ENCODE data around the gene SNX17. TPM values are rescaled to one million over a fixed set of nuclear protein-coding genes. Genes with fewer than 3 reads are reported as not detected.
"Not testable (repeated sequence)": the region's sequence is repeated elsewhere in the genome, so short reads cannot be mapped to it uniquely, and the experiment has no call there.

SNX17 gene
- total RNA-seq, 1 donor from 2014 or later = 80.9 TPM

DNA sequence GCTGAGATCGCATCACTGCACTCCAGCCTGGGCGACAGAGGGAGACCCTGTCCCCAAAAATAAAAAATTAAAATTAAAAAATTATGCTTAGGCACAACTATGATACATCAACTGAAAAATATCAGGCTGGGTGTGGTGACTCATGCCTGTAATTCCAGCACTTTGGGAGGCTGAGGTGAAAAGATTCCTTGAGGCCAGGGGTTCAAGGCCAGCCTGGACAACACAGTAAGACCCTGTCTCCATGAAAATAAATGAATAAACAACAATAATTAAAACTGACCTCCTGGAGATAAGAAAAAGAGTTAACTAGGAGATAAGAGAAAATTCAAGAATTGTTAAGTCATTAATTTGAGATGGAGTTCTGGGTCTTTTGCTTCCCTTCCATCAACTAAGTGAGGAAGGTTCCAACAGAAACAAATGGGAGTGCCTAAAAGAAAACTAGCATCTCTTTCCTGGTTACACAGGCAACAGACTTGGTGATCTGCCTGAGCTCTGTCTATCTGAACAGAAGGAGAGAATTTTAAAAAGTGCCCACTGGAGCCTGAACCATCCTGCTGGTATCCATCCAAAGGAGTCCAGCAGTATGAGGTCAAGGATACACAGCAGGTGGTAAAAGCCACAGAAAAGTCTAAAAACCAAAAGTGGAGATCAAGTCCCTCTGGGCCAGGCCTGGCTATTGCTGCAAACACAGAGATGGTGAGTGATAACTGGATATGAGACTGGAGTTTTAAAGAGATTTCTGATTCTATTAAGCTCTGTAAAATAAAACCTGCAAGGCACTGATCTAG is 30.1 kb downstream of the SNX17 start:
- no peak for DNase-seq

DNA sequence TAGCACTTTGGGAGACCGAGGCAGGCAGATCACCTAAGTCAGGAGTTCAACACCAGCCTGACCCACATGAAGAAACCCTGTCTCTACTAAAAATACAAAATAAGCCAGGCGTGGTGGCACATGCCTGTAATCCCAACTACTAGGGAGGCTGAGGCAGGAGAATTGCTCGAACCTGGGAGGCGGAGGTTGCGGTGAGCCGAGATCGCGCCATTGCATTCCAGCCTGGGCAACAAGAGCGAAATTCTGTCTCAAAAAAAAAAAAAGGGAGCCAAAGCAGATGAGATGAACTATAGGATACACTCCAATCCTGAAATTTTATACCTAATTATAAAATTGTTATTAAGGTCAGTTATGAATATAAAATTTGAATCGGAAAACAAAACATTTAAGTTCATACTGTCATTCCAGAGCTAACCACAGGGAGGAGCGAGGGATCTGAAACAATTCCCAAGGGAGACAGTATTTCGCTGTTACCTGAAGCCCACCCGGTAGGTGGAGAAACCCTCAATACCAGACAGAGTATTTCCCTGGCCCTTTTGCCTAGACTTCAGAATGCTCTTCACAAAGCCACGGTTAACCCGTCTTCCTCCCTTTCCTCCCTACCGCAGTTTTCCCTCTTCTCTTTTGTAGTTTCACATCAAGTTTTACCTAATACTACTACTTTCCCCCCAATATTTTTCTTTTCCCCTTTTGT is 37.5 kb downstream of the SNX17 start:
- DNase-seq = peak; percentile 59

DNA sequence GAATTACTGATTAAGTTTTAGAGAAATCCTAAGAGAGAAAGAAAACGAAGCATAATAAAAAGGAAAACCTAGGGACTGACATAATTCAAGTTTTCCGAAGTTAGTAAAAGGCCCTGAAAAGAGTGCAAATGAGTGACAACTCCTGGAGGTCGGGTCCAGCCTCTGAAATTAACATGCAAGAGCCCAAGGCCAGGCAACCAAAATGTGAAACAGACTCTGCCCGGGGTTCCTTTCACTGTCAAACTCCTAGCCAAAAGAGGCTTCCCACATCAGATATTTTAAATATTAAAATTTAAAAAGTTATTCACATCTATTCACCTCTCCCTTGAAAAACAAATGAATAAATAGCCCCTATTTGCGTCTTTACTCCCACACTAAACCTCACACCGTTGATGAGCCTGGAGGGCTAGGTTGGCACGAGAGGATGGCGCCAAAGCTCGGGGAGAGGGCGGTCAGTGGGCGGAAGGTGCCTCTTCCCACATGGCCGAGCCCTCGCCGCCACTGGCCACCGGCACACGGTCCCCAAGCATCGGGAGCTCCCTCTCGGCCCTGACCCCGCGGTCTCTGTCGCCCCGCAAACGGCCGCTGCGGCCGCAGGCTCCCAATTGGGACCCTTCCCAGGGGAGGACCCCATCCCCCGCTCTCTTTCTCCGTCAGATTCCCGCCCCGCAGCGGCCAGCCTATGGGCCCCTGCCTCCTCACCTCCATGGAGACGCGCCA is 38.3 kb downstream of the SNX17 start:
- DNase-seq = peak; percentile 8

DNA sequence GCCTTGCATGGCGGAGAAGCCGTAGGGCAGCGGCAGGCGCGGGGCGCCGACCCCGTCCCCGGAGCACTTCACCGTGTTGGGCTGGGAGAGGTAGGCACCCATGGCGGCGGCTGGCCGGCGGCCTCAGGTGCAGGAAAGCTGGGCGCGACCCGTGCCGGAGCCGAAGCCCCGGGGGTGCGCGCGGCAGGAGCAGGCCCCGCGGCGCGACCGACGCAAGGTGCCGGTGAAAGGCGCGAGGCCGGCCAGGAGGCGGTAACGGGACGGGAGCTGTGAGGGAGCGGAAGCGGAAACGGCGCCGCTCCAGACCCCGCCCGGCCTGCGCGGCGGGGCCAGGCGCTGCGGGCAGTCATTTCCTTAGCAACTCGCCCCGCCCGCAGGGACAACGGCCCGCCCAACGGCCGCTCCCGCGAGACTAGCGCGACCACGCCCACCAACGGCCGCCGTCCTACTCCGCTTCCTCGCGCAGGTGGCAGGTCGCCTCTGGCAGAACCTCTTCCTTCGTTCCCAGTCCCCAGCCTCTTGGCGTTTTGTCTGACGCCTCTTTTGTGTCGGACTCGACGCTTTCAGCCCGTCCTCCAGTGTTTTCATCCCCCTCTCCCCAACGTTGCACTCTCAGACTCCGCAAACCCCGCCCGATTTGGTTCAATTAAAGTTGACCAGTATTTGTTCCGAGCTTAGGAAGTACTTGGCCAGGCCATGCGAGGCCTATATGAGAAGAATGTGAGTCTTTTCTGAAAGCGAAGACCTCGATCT is 39.1 kb downstream of the SNX17 start, which contains the start of gene PPM1G:
PPM1G (minus strand) TSS at position 271 of the 753 bp plus-strand sequence; CDS start at position 102, 169 bp downstream.
- DNase-seq = peak; percentile 97

DNA sequence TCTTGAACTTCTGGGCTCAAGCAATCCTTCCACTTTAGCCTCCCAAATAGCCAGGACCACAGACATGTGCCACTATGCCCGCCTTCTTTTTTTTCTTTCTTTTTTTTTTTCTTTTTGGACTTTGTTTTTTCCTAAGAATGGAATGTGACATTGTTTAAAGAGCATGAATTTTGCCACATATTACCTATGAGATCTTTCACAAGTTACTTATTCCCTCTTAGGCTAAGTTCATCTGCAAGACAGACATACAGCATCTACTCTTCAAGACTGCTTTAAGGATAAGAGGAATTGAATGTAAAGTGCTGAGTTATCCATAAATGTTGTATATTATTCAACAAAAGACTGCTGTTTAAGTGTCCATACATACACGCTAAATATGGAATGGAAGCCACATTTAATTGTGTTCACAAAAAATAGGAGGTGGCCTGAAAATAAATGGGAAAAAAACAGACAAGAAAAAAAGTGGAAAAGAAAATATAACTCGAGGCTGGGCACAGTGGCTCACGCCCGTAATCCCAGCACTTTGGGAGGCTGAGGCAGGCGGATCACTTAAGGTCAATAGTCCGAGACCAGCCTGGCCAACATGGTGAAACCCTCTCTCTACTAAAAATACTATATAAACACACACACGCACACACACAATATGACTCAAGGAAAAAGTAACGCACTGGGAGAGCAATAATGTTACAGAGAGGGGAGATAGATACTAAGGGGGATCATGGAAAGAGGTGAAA is 42.2 kb downstream of the SNX17 start:
- no peak for DNase-seq

DNA sequence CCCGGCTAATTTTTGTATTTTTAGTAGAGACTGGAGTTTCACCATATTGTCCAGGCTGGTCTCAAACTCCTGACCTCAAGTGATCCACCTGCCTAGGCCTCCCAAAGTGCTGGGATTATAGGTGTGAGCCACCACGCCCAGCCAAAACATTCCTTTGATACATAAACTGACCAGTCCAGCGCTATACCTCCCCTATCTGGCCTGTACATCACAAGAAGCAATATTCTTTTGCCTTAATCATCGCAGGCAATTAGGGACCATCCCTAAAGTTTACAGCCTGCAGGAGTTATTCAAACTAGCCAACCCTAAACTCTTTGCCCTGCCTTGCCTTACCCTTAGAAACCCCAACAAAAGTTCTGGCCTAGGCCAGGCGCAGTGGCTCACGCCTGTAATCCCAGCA is 45.7 kb downstream of the SNX17 start:
- no peak for DNase-seq

DNA sequence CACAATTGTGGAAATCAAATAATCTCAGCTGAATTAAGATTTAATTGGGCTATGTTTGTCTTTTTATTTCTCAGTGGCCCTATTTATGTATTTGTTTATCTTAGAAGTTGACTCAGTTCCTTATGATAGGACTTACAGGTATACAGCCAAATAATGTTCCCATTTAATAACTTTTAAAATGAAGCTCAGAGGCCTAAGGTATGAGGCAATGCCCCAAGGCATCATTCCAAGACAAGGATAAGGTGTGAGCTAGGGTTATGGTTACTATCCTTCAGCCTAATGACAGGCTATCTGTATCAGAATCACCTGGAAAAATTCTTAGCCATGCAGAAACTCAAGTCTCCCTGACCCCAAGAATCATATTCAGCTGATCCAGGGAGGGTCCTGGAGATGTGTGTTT is 50.6 kb downstream of the SNX17 start:
- no peak for DNase-seq

DNA sequence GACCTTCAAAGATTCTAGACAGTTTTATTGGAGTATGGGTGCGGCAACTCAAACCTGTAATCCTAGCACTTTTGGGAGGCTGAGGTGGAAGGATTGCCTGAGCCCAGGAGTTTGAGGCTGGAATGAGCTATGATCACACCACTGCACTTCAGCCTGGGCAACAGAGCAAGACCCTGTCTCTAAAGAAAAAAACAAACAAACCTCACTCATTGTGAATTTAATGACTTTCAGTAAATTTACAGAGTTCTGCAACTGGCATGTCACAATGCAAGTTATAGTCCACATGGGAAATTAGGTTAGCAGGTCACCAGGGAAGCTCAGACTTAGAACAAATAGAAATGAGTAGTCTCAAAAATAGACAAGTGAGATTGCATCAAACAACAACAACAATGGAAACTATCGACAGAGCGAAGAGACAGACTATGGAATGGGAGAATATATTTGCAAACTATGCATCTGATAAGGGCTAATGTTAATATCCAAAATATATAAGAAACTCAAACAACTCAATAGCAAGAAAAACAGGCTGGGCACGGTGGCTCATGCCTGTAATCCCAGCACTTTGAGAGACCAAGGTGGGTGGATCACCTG is 51.3 kb downstream of the SNX17 start:
- no peak for DNase-seq

DNA sequence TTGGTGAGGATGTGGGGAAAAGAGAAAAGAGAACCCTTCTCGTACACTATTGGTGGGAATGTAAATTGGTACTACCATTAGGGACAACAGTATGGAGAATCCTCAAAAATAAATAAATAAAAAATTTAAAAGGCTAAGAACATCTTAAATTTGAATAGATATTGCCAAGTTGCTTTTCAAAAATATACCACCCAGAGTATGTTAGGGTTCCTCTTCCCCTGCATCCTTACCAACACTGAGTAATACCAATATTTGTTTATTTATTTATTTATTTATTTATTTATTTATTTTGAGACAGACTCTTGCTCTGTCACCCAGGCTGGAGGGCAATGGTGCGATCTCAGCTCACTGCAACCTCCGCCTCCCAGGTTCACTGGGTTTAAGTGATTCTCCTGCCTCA is 52.5 kb downstream of the SNX17 start:
- no peak for DNase-seq

DNA sequence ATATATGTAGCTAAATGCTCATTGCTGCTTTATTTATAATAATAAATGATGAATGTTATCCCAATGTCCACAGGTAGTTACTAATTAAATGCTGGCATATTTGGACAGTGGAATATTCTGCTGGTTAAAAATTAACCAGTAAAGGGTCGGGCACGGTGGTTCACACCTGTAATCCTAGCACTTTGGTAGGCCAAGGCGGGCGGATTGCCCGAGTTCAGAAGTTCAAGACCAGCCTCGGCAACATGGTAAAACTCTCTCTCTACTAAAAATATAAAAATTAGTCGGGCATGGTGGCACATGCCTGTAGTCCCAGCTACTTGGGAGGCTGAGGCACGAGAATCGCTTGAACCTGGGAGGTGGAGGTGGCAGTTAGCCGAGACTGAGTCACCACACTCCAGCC is 54.6 kb downstream of the SNX17 start:
- DNase-seq = not testable (repeated sequence)

Other genes starting within 250 kb of the SNX17 start
- gene ABHD1, start 246.8 kb upstream of the SNX17 start, total RNA-seq = 1.3 TPM
- 52.6 TPM for gene PREB, start 236.0 kb upstream of the SNX17 start, total RNA-seq
- gene PRR30, start 231.2 kb upstream of the SNX17 start, total RNA-seq = not detected
- gene TCF23, start 221.6 kb upstream of the SNX17 start, total RNA-seq = not detected
- gene ATRAID, start 158.6 kb upstream of the SNX17 start, total RNA-seq = 114 TPM
- 26.1 TPM for gene SLC5A6, start 158.3 kb upstream of the SNX17 start, total RNA-seq
- gene CAD, start 153.2 kb upstream of the SNX17 start, total RNA-seq = 33.7 TPM
- not detected for gene SLC30A3, start 107.6 kb upstream of the SNX17 start, total RNA-seq
- gene DNAJC5G, start 95.2 kb upstream of the SNX17 start, total RNA-seq = not detected
- 40.5 TPM for gene TRIM54, start 88.2 kb upstream of the SNX17 start, total RNA-seq
- not detected for gene UCN, start 62.2 kb upstream of the SNX17 start, total RNA-seq
- 34.6 TPM for gene MPV17, start 47.5 kb upstream of the SNX17 start, total RNA-seq
- 30.3 TPM for gene GTF3C2, start 13.9 kb upstream of the SNX17 start, total RNA-seq
- 21.2 TPM for gene EIF2B4, start 278 bp upstream of the SNX17 start, total RNA-seq
- 9.4 TPM for gene ZNF513, start 10.1 kb downstream of the SNX17 start, total RNA-seq
- 41.3 TPM for gene PPM1G, start 39.0 kb downstream of the SNX17 start, total RNA-seq
- 93.0 TPM for gene NRBP1, start 58.0 kb downstream of the SNX17 start, total RNA-seq
- 6.2 TPM for gene KRTCAP3, start 71.8 kb downstream of the SNX17 start, total RNA-seq
- 23.1 TPM for gene IFT172, start 119.1 kb downstream of the SNX17 start, total RNA-seq
- 9.5 TPM for gene FNDC4, start 124.6 kb downstream of the SNX17 start, total RNA-seq
- gene GCKR, start 126.2 kb downstream of the SNX17 start, total RNA-seq = not detected
- 62.3 TPM for gene ZNF512, start 212.4 kb downstream of the SNX17 start, total RNA-seq